SW480 (cell line): ENCODE data around the gene HYI.
"Not testable (repeated sequence)": the region's sequence is repeated elsewhere in the genome, so short reads cannot be mapped to it uniquely, and the experiment has no call there.

ENCODE experiments used
- DNase-seq: peaks from one replicate; pipeline ENCODE4 v3.0.0-alpha.2; 2016; ENCODE audit warnings: low spot score

Gene HYI

DNA sequence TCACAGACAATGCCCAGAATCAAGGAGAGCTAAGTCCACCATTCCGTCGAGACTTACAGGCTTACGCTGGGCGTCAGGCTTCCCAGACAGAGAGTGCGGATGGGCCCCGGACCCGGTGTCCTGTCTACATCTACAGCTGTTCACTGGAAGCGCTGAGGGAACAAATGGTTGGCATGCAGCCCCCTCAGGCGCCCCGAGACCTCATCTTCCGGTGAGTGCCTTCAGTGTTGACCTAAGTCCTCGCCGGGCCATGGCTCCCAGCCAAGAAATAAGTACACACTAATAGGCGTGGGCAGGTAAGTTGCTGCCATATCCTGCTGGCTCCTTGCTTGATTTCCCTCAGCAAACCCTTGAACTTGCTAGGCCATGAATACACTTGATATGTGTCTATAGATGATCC lies 26.2 kb downstream of the HYI start:
- DNase-seq: no peak

DNA sequence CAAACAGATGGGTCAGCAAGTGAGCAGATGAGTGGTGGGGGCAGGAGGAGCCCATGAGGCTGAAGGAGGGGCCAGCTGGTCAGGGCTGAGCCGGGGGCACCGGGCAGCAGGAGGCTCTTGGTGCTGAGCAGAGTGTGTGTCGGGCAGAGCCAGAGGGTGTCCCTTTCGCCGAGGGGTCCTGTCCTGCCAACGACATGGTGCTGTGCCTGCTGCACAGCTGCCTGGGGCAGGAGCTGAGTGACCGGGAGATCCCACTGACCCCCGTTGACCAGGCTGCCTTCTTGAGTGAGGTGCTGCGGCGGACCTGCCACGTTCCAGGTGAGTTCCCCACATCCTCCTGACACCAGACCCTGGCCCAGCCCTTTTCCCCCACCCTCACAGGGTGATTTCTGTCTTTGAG lies 27.5 kb downstream of the HYI start:
- DNase-seq: no peak

DNA sequence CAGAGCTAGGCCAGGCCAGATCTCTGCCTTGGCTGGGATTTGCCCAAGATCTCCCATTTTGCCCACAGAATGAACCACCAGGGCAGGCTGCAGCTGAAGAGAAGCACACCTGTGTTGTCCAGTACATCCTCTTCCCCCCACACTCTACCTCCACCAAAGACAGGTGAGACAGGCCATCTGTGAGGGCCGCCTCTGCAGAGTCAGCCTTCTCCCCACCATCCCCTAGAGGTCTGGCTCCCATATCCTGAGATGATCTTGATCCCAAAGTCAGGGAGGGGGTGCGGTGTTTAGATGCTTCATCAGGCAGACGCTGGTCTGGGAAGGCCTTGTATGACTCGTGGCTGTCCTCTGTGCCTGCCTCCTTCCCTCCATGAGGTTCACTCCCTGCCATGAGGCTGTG lies 28.7 kb downstream of the HYI start:
- no peak for DNase-seq

DNA sequence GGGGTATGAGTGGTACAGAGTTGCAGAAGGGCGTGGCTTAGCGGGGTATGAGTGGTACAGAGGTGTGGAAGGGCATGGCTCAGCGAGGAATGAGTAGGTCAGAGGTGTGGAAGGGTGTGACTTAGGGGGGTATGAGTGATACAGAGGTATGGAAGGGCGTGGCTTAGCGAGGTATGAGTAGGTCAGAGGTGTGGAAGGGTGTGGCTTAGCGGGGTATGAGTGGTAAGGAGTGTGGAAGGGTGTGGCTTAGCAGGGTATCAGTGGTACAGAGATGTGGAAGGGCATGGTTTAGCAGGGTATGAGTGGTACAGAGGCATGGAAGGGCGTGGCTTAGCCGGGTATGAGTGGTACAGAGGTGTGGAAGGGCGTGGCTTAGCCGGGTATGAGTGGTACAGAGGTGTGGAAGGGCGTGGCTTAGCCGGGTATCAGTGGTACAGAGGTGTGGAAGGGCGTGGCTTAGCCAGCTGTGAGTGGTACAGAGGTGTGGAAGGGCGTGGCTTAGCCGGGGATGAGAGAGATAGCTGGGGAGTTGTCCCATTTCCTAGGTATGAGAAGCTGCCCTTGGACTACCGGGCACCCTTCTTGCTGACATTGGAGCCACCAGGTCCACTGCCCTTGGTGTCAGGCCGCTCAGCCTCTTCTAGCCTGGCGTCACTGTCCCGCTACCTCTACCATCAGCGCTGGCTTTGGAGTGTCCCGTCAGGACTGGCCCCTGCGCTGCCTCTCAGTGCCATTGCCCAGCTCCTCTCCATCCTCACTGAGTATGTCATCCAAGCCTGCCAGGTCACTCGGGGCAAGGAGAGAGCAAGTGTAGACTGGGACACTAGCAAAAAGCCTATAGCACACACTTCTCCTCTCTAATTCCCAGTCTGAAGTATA lies 29.8 kb downstream of the HYI start:
- DNase-seq: peak; percentile 83

DNA sequence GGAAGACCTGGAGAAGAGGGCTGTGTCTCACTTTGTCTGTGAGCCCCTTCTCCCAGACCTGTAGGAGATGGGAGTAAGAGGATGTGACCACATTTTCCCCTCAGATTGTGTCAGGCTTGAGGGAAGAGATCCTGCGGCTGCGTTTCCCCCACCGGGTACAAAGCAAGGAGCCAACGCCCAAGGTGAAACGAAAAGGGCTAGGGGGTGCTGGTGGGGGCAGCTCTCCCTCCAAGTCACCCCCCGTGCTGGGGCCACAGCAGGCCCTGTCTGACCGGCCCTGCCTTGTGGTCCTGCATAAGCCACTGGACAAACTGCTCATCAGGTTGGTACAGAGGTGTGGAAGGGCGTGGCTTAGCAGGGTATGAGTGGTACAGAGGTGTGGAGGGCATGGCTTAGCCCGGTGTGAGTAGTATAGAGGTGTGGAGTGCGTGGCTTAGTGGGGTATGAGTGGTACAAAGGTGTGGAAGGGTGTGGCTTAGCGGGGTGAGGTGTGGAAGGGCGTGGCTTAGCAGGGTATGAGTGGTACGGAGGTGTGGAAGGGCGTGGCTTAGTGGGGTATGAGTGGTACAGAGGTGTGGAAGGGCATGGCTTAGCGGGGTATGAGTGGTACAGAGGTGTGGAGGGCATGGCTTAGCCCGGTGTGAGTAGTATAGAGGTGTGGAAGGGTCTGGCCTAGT lies 30.6 kb downstream of the HYI start:
- no peak for DNase-seq

DNA sequence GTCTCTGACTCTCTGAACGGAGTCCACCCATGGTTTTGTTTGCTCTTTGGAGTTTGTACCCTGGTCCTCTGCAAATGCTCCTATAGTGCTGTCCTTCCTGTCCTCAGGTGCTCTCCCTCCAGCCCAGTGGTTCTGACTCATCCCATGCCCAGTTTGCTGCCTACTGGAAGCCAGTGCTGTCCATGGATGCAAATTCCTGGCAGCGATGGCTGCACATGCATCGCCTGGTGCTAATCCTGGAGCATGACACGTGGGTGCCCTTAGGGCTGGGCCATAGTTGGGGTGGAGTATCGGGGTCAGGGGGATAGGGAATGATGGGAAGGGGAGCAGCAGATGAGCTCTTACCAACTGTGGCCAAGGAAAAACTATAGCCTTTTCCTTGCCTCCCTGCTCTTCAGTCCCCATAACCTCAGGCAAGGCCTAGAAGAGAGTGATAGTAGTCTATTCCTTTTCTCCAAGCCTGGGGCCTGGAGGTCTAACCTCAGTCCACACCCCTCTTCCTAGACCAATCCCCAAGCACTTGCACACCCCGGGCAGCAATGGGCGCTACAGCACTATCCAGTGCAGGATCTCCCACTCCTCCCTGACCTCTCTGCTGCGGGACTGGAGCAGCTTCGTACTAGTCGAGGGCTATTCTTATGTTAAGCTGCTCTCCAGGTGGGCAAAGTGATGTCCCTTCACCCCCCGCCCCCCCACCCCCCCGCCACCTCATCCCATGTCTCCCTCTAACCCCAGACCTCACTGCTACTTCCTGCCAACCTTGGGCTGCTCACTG lies 31.6 kb downstream of the HYI start:
- no peak for DNase-seq

DNA sequence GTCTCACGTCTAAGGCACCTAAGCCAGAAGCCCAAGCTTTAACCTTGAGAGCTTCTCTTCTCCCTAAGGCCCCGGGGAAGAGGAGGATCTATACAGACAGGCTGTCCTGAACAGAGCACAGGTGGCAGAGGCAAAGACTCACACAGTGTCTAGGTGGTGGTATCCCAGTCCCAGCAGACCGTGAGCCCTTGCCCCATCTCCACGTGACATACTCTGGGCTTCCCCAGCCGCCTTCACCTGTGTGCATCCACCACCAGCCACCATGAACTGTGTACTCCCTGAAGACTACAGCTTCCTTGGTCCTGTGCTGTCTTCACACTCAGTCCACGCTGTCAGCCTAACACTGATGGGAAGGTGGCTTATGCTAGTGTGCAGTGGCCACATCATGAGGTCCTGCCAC lies 32.3 kb downstream of the HYI start:
- no peak for DNase-seq

DNA sequence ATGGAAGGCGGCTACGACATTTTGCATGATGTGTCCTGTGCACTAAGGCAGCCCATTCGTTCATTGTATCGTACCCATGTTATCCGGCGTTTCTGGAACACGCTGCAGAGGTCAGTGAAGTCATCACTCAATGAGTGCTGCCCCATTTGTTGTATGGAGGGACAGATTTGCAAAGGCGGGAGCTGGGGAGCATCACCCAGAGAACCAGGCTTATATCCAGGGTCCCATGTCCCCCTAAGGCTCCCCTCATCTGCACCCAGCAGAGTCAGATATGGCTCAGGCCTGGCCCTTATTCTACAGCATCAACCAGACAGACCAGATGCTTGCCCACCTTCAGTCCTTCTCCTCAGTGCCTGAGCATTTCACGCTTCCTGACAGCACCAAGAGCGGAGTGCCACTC lies 32.9 kb downstream of the HYI start:
- no peak for DNase-seq

DNA sequence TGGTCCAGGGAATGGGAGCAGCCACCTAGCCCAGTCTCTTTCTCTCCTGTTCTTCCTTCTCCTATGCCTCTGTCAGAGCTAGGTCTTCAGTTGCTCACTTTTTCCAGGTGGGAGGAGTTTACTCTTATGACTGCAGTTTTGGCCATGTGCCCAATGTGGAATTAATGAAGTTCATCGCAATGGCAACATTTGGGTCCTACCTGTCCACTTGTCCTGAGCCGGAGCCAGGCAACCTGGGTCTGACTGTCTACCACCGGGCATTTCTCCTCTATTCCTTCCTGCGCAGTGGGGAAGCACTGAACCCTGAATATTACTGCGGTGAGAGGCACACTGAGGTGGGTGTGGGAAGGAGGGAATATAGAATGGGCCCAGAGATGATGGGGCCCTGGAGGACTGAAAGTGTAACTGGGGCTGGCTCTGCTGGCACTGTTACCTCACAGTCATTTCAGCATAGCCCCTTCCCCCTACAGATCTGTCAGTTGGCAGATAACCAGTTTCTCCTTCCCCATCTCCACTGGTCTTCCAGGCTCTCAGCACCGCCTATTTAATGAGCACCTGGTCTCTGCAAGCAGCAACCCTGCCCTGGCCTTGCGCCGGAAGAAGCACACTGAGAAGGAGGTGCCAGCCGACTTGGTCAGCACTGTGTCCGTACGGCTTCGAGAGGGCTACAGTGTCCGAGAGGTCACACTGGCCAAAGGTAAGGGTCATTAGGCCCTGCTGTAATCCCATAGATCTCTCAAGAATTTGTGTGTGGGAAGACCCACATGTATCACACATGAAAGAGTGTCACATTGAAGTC lies 33.9 kb downstream of the HYI start:
- DNase-seq: no peak

DNA sequence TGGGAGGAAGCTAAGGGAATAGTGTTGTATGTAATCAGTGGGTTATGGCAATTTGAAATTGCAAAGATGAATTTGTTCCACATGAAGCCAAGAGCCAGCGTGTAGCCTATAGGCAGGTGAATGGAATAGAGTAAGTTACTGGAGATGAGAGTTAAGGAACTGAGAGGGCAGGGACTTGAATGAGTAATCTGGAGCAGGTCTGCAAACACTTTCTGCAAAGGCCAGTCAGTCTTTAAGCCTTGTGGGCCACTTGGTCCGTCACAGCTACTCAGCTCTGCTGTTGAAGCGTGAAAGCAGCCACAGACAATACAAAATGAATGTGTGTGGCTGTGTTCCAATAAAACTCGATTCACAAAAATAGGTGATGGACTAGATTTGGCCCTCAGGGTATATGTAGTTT lies 34.9 kb downstream of the HYI start:
- no peak for DNase-seq

DNA sequence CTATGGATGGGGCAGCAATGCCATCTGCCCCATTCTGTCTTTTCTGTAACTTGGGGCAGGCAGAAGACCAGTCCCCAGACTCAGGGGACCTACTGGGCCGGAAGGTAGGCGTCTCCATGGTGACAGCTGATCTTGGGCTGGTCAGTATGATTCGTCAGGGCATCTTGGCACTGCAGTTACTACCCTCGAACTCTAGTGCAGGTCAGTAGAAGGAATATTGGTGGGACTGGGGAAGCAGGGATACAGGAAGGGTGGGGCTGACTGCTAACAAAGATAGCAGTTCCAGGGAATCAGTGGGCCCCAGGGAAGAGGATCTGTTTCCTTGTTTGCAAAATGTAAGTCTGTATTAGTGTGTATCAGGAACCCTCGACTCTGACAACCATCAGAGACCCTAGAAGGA lies 37.8 kb downstream of the HYI start:
- DNase-seq: no peak

DNA sequence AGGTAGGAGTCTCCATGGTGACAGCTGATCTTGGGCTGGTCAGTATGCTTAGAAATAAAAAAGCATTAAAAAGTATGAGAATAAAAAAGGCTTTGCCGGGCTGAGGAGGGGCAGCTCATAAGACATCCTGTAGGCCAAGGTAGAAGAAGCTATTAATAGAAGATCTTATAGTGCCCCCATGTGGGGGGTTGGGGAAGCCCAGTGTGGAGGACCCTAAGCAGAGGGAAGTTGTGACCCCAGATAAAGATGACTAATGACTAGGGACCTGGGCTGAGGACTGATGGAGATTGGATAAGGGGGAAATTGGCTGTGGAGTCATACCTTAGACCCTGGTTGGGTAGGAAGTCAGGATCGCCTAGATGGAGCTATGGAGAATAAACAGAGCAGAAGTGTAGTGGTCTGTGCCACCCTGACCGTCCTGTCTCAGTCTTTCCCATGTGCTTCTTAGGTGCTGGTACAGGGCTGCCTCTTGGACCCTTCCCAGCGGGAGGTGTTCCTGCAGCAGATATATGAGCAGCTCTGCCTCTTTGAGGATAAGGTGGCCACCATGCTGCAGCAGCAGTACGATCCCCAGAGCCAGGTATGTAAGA lies 39.0 kb downstream of the HYI start:
- peak; percentile 55 for DNase-seq

DNA sequence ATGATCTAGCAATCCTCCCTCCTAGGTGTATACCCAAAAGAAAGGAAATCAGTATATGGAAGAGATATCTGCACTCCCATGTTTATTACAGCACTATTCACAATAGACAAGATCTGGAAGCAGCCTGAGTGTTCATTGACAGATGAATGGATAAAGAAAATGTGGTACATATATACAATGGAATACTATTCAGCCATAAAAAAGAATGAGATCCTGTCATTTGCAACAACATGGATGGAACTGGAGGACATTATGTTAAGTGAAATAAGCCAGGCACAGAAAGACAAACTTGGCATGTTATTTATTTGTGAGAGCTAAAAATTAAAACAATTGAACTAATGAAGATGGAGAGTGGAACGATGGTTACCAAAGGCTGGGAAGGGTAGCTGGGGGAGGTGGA lies 40.3 kb downstream of the HYI start:
- not testable (repeated sequence) for DNase-seq

DNA sequence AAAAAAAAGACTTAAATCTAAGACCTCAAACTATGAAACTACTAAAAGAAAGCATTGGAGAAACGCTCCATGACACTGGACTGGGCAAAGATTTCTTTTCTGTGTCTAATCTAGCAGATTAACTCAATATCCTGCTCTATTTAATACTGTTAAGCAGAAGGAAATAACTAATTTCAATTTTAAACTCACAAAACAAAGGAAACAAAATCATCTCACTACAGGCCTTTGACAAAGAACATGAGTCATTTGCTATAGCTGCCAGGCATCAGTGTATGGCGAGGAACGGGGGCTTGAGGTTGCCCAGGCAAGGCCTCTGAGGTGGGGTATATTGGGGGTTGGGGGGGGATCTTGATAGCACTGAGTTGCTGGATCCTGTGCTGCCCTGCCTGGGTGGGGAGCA lies 43.2 kb downstream of the HYI start:
- no peak for DNase-seq

DNA sequence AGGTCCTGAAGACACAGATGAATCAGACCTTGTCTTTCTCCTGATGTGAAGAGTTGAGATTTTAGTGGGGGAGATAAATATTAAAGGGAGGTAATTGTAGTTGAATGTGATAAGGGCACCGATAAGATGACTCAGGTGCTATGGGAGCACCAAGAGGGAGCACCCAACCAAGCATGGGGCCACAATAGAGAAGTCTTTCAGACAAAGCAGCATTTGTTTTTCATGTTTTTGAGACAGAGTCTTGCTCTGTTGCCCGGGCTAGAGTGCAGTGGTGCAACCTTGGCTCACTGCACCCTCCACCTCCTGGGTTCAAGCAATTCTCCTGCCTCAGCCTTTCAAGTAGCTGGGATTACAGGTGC lies 47.9 kb downstream of the HYI start:
- DNase-seq: no peak

DNA sequence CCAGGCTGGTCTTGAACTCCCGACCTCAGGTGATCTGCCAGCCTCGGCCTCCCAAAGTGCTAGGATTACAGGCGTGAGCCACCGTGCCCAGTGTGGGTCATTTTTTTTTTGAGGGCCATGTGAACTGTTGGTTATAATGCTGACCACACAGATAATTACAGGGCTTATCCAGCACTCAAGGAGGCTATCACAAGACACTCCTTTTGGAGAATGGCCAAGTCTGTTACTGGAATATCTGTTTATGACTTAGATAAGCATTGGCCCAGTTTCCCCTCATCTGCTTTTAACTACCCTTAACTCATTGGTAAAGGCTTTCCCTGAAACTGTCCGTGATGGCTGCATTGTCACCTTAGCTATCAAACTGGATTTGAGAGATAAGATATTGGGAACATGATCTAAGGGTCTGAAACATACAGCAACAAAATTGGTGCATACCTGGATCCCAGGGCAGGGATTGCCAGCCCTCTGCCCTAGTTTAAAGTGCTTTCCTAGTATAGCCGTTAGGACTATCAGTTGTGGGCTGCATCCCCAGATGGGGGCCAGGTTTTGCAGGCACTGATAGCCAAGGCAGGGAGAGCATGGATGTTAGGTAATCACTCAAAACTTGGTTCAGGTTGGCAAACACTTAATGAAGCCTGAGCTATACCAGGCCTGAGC lies 48.4 kb downstream of the HYI start:
- no peak for DNase-seq

DNA sequence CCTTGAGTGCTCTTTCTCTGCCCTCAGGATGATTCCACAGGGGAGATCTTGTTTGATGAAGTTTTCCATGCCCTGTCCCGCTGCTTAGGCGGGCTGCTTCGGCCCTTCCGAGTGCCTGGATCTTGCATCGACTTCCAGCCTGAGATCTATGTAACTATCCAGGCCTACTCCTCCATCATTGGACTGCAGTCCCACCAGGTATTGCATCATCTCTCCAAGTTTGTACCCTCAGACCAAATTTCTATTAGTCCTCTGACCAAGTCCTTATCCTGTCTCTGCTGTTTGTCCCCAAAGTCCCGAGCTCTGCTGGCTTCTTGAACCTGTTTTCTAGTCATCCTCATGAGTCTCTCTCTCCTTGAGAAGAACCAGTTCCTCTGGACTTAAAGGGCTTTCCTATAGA lies 49.4 kb downstream of the HYI start:
- DNase-seq: no peak

DNA sequence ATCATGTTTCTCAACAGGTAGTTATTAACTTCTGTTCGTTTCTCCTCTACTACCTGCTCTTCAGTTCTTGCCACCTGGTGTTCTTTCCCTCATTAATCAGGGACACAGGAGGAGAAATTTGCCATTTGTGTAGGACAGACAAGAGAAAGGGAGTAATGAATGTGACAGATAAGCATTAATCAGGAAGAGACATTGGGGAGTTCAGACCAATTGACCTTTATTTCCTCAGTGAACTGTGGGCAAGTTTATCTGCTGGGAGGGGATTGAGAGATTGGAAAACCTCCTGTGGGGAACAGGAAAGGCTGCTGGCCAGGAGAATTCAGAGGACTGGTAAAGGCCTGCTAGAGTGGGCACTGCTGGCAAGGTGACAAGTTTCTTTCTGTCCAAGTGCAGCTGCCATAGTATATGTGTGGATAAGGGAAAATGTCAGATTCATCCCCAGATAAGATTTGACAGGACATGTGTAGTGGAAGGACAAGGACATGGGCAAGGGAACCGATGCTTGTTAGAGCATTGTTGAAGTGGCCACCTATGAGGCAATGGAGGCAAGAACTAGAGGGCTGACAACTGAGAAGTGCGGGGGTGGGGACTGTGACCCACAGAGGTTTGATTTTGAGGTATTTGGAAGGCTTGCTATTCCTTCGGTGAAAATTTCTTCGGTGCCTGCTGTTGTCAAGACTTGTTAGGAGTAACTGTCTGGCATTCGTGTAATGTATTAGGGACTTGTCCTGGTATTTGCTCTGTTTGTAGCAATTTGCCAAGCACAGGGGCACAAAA lies 51.5 kb downstream of the HYI start:
- no peak for DNase-seq
